Liver (tissue), 9 donors: Measurements from ENCODE around the gene MYO7A. TPM values are rescaled to one million over a fixed set of nuclear protein-coding genes. Genes with fewer than 3 reads are reported as not detected.

Experiments used
- DNase-seq: peaks from one replicate; pipeline ENCODE4 v3.0.0-alpha.2; 2017; ENCODE audit warnings: low spot score
- H3K27ac ChIP-seq, 2 donors: one replicate each; pipeline ENCODE4 v1.7.0; 2013; ENCODE audit warnings: inconsistent platforms in 2 of 2, low read length in 2 of 2, control low read depth in 1 of 2, low read depth in 1 of 2, mild to moderate bottlenecking in 1 of 2
- H3K27me3 ChIP-seq, 4 donors: one replicate each; pipeline versions ENCODE4 v1.6.1 to v1.7.0; 2013; ENCODE audit warnings: low read length in 3 of 4, inconsistent platforms in 1 of 4, mild to moderate bottlenecking in 1 of 4, moderate library complexity in 1 of 4; ENCODE audit not compliant: control insufficient read depth in 4 of 4, insufficient read depth in 4 of 4
- H3K36me3 ChIP-seq, 4 donors: one replicate each; pipeline versions ENCODE4 v1.6.1 to v1.7.0; 2013; ENCODE audit warnings: low read length in 3 of 4, mild to moderate bottlenecking in 3 of 4, low read depth in 1 of 4, moderate library complexity in 1 of 4; ENCODE audit not compliant: control insufficient read depth in 4 of 4, insufficient read depth in 3 of 4
- H3K4me1 ChIP-seq, 4 donors: one replicate each; pipeline versions ENCODE4 v1.6.1 to v1.7.0; 2013; ENCODE audit warnings: low read length in 3 of 4, mild to moderate bottlenecking in 3 of 4, moderate library complexity in 1 of 4; ENCODE audit not compliant: control insufficient read depth in 4 of 4, insufficient read depth in 4 of 4
- H3K4me3 ChIP-seq, 3 donors: one replicate each; pipeline versions ENCODE4 v1.6.1 to v1.7.0; 2013; ENCODE audit warnings: low read length in 3 of 3, control low read depth in 1 of 3, low read depth in 1 of 3, mild to moderate bottlenecking in 1 of 3
- H3K9ac ChIP-seq, 2 donors: one replicate each; pipeline ENCODE4 v1.7.0; 2013; ENCODE audit warnings: low read length in 2 of 2, mild to moderate bottlenecking in 2 of 2, moderate library complexity in 2 of 2, control low read depth in 1 of 2, low read depth in 1 of 2
- H3K9me3 ChIP-seq, 4 donors: one replicate each; pipeline versions ENCODE4 v1.6.1 to v1.7.0; 2013; ENCODE audit warnings: low read length in 3 of 4; ENCODE audit not compliant: control insufficient read depth in 4 of 4
- CTCF ChIP-seq: fragments of 150-350 bp; IDR thresholded peaks from 2 replicates; pipeline ENCODE4 v1.5.1; 2017; ENCODE audit warnings: improper control_type of control experiment, low read depth, low read length; ENCODE audit not compliant: missing input control
- FOXA2 ChIP-seq: IDR thresholded peaks from 2 replicates; pipeline ENCODE4 v1.6.1; 2016; ENCODE audit warnings: antibody characterized with exemption
- GABPA ChIP-seq, 2 donors: IDR thresholded peaks in 1 of 2; conservative IDR thresholded peaks in 1 of 2; 2 replicates each; pipeline ENCODE4 v1.6.1; 2016; ENCODE audit warnings: antibody characterized with exemption in 2 of 2, mild to moderate bottlenecking in 1 of 2, moderate library complexity in 1 of 2
- HNF4A ChIP-seq, 2 donors: conservative IDR thresholded peaks; 2 replicates each; pipeline ENCODE4 v1.6.1; 2016; ENCODE audit warnings: antibody characterized with exemption in 2 of 2, mild to moderate bottlenecking in 2 of 2
- HNF4G ChIP-seq: IDR thresholded peaks from 2 replicates; pipeline ENCODE4 v1.6.1; 2016; ENCODE audit warnings: antibody characterized with exemption
- SP1 ChIP-seq: IDR thresholded peaks from 2 replicates; pipeline ENCODE4 v1.6.1; 2018; ENCODE audit warnings: antibody characterized with exemption, mild to moderate bottlenecking
- TAF1 ChIP-seq: conservative IDR thresholded peaks from 2 replicates; pipeline ENCODE4 v1.6.1; 2016; ENCODE audit warnings: antibody characterized with exemption, mild to moderate bottlenecking
- YY1 ChIP-seq: IDR thresholded peaks from 2 replicates; pipeline ENCODE4 v1.6.1; 2016; ENCODE audit warnings: antibody characterized with exemption, mild to moderate bottlenecking
- ZBTB33 ChIP-seq: IDR thresholded peaks from 2 replicates; pipeline ENCODE4 v1.6.1; 2016; ENCODE audit warnings: antibody characterized with exemption
- WGBS: extraction: QIAGEN DNeasy Blood & Tissue Kit; methylation state at CpG from one replicate; pipeline ENCODE4 v1.1.7; 2013; 5-methylcytosine and 5-hydroxymethylcytosine counted together
- polyA plus RNA-seq, 2 donors: library from polyadenylated mRNA; stranded (reverse) in 1 of 2; unstranded in 1 of 2; fragments of 200-250 nt in 1 of 2; fragments of >200 nt in 1 of 2; fragmentation: Nextera tagmentation in 1 of 2; extraction: Ambion mirVana in 1 of 2; gene quantifications; one replicate each; pipeline versions ENCODE4 v1.2.1 to v1.2.3, GENCODE V29; 2013 to 2015
- total RNA-seq, 2 donors: library from RNA; depleted of rRNA; stranded (reverse); fragments of >200 nt; gene quantifications; one replicate each; pipeline ENCODE4 v1.2.3, GENCODE V29; 2014
- TF ChIP-seq, protein P1 (sequence below): IDR thresholded peaks from 2 replicates; pipeline ENCODE4 v1.6.1; 2016; ENCODE audit warnings: antibody characterized with exemption, mild to moderate bottlenecking
- TF ChIP-seq, protein P2 (sequence below): IDR thresholded peaks from 2 replicates; pipeline ENCODE4 v1.6.1; 2016; ENCODE audit warnings: antibody characterized with exemption
- donor health status: healthy.
- donor health status: healthy.
- donor health status: healthy.
- donor health status: healthy.
- donor health status: healthy.

The MYO7A gene
- total and polyA plus RNA-seq, 4 donors: 7.3 to 33.6 (median 11.3) TPM

GRCh38 chr11:77087723-77088225 is 40.3 kb upstream of the MYO7A start:
- WGBS: 93% methylated on average over 9 of the region's 9 CpGs
- peak overlapping the region; percentile 76 to 81 for H3K27ac ChIP-seq
- H3K9me3 ChIP-seq: no peaks in the 10 kb centered on the region
- no peak for DNase-seq
- TF ChIP-seq YY1 (no peak), TAF1 (no peak), CTCF (no peak)
- TF ChIP-seq, protein P1, sequence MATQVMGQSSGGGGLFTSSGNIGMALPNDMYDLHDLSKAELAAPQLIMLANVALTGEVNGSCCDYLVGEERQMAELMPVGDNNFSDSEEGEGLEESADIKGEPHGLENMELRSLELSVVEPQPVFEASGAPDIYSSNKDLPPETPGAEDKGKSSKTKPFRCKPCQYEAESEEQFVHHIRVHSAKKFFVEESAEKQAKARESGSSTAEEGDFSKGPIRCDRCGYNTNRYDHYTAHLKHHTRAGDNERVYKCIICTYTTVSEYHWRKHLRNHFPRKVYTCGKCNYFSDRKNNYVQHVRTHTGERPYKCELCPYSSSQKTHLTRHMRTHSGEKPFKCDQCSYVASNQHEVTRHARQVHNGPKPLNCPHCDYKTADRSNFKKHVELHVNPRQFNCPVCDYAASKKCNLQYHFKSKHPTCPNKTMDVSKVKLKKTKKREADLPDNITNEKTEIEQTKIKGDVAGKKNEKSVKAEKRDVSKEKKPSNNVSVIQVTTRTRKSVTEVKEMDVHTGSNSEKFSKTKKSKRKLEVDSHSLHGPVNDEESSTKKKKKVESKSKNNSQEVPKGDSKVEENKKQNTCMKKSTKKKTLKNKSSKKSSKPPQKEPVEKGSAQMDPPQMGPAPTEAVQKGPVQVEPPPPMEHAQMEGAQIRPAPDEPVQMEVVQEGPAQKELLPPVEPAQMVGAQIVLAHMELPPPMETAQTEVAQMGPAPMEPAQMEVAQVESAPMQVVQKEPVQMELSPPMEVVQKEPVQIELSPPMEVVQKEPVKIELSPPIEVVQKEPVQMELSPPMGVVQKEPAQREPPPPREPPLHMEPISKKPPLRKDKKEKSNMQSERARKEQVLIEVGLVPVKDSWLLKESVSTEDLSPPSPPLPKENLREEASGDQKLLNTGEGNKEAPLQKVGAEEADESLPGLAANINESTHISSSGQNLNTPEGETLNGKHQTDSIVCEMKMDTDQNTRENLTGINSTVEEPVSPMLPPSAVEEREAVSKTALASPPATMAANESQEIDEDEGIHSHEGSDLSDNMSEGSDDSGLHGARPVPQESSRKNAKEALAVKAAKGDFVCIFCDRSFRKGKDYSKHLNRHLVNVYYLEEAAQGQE: no peak
- TF ChIP-seq, protein P2, sequence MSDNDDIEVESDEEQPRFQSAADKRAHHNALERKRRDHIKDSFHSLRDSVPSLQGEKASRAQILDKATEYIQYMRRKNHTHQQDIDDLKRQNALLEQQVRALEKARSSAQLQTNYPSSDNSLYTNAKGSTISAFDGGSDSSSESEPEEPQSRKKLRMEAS: no peak
- H3K36me3 ChIP-seq: no peaks in the 10 kb centered on the region
- H3K4me1 ChIP-seq: peaks cover 23 to 78% (median 63%) of the 10 kb centered on the region in 4 donors
- H3K4me3 ChIP-seq: no peak overlapping the region
- H3K9ac ChIP-seq: no peak overlapping the region
- H3K27me3 ChIP-seq: no peaks in the 10 kb centered on the region

DNA sequence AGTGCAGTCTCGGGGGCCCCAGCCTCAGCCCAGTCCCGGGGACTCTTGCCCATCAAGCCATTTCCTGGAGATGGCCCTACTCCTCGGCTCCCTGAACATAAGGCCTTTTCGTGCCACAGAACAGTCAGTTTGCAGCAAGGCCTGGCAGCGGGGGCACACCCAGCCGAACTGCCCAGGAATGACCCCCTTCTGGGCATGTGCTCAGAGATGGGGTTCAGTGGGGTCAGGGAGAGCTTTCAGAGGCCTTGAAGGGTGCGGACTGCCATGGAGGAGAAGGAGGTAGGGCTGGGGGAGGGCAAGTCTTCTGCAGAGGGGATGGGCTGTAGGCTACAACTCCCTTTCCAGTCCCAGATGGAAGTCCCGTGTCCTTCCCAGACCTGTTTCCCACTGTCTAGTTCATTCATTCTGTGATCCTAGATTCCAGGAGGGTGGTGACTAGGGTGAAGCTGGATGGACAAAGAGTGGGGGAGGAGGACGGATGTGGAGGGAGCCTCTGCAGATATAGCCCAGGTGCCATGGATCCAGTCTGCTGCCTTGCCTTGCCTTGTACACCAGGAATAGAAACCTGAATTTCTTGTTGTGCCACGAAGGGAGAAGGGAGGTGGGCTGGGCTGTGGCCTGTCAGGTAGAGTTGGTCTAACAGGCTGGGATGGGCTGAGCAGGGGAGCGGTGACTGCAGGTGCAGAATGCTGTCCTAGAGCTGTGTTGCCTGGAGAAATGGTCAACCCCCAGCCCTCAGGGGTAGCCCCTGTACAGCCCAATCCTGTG is 39.6 kb upstream of the MYO7A start:
- Histone ChIP-seq H3K27ac (peak overlapping the region; percentile 14 to 76), H3K9ac (no peak overlapping the region), H3K9me3 (no peaks in the 10 kb centered on the region), H3K27me3 (no peaks in the 10 kb centered on the region), H3K4me1 (peaks cover 23 to 76% (median 62%) of the 10 kb centered on the region in 4 donors), H3K4me3 (no peak overlapping the region), H3K36me3 (peaks cover 0 to 1% (median under 1%) of the 10 kb centered on the region in 4 donors)
- DNase-seq: no peak
- 74% methylated on average over 11 of the region's 11 CpGs for WGBS
- TF ChIP-seq GABPA (IDR thresholded peaks at IDR 0.05 in 1 of 2, conservative IDR thresholded peaks at IDR 0.05 in 1 of 2): no peak
- TF ChIP-seq SP1: no peak
- TF ChIP-seq FOXA2: no peak
- no peak for TF ChIP-seq YY1
- no peak for TF ChIP-seq ZBTB33
- TF ChIP-seq HNF4A (conservative IDR thresholded peaks at IDR 0.05): no peak
- TF ChIP-seq HNF4G: no peak
